ENCODE data around the gene WDR37.

Gene WDR37

DNA sequence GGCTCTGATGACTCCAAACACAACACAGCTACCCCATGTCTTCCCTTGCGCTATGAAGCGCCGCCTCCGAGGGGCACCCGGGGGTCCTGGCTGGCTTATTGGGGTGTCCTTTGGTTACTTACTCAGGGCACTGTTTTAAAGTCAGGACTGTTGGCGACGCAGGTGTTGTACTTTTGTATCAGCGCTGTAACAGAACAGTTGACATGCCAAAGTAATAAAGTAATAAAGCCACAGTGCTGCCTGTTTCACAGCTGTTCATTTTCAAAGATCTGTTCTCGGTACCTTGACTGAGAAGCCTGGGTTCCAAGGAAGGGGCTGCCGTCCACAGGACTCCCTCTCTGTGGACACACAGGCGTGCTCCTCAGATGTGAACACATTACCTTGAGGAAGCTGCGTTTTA, 64.1 kb downstream of the WDR37 start:
- no peak for DNase-seq (ENCODE audit: low read depth in 1 of 2, low spot score in 1 of 2)
- in situ Hi-C loops (cut with HindIII; ENCODE audit: low pct_unique_long_range_greater_than_20kb, low sequenced_read_pairs) = no loop called here
- TF ChIP-seq JUND (IDR thresholded peaks at IDR 0.05; ENCODE audit: low read depth) = no peak

- in situ Hi-C loops (cut with HindIII; ENCODE audit: low pct_unique_long_range_greater_than_20kb, low sequenced_read_pairs) = no loop called here
- no peak for DNase-seq (ENCODE audit: low read depth in 1 of 2, low spot score in 1 of 2)
- TF ChIP-seq JUND (IDR thresholded peaks at IDR 0.05; ENCODE audit: low read depth) = no peak
Measured at GRCh38 chr10:1120801-1121211, 64.6 kb downstream of the WDR37 start.

DNA sequence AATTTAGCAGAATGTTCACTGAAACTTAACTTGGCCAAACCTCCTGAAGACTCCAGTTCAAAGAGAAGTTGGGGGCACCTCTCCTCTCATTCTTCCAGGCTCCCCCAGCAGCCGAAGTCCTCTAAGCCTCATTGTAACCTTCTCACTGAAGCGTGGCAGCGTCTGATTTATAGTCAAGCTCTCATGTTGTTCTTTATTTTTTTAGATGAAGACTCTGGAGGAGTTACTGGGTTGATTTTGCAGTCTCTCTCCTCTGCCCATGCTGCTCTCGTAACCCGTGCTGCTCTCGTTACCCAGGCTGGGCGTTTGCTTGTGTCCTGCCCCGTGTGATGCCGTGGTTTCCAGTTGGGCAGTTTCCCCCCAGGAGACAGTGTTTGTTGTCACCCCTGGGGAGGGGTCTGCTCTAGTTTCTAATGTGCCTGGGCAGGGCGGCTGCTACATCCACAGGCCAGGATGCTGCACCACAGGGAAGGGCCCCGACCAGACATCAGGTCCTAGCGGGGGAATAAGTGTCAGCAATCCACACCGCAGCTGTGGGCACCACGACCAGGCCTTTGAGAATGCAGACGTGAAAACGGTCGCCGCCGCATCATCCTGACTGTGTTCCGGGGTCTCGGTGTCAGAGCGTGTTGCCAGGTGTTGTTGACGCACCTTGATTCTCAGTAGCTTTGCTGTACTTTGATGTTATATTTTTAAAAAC, 65.2 kb downstream of the WDR37 start:
- no peak for DNase-seq (ENCODE audit: low read depth in 1 of 2, low spot score in 1 of 2)
- in situ Hi-C loops (cut with HindIII; ENCODE audit: low pct_unique_long_range_greater_than_20kb, low sequenced_read_pairs) = no loop called here
- no peak for TF ChIP-seq JUND (IDR thresholded peaks at IDR 0.05; ENCODE audit: low read depth)

- TF ChIP-seq JUND (IDR thresholded peaks at IDR 0.05; ENCODE audit: low read depth) = no peak
- DNase-seq (ENCODE audit: low read depth in 1 of 2, low spot score in 1 of 2) = no peak
- in situ Hi-C loops (cut with HindIII; ENCODE audit: low pct_unique_long_range_greater_than_20kb, low sequenced_read_pairs) = no loop called here
Measured at GRCh38 chr10:1122349-1122748, 66.2 kb downstream of the WDR37 start.

- no peak for TF ChIP-seq JUND (IDR thresholded peaks at IDR 0.05; ENCODE audit: low read depth)
- in situ Hi-C loops (cut with HindIII; ENCODE audit: low pct_unique_long_range_greater_than_20kb, low sequenced_read_pairs) = no loop called here
- DNase-seq (ENCODE audit: low read depth in 1 of 2, low spot score in 1 of 2) = no peak
Measured at GRCh38 chr10:1123198-1123597, 67.0 kb downstream of the WDR37 start.

- in situ Hi-C loops (cut with HindIII; ENCODE audit: low pct_unique_long_range_greater_than_20kb, low sequenced_read_pairs) = no loop called here
- no peak for DNase-seq (ENCODE audit: low read depth in 1 of 2, low spot score in 1 of 2)
- TF ChIP-seq JUND (IDR thresholded peaks at IDR 0.05; ENCODE audit: low read depth) = no peak
Measured at GRCh38 chr10:1123972-1124371, 67.8 kb downstream of the WDR37 start.

DNA sequence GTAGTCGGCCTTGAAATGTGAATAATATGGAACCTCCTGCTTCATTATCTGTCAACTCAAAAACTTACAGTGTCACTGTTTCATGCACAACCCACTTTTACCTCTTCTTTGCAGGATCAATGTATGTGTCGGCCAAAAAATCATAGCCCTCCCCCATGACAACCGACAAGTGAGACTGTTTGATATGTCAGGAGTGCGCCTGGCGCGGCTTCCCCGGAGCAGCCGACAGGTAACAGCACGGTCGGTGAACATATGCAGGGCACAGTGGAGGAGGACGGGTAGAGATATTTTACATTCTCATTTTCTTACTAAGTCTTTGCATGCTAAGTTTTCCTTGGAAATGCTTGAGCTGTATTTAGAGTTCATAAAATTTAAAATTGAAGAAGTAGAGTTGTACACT, 68.6 kb downstream of the WDR37 start:
- TF ChIP-seq JUND (IDR thresholded peaks at IDR 0.05; ENCODE audit: low read depth) = no peak
- DNase-seq (ENCODE audit: low read depth in 1 of 2, low spot score in 1 of 2) = no peak
- in situ Hi-C loops (cut with HindIII; ENCODE audit: low pct_unique_long_range_greater_than_20kb, low sequenced_read_pairs) = no loop called here

DNA sequence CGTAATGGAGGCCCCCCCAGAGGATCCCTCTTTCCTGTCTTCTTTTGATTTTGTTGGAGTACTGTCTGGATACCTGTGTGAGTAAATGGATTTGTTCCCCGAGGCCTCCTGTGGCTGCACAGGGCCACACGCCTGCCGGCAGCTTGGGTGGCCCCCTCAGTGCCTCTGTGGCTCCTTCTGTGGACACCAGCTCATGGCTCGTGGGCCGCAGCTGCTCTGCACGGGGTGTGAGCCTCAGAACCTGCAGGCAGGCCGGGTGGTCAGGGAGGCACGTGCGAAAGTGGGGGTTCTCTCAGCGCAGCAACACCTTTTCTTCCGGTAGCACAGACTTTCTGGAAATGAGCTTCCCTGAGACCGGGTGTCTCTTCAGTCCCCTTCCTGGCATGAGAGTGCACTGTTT, 70.3 kb downstream of the WDR37 start:
- in situ Hi-C loops (cut with HindIII; ENCODE audit: low pct_unique_long_range_greater_than_20kb, low sequenced_read_pairs) = no loop called here
- no peak for DNase-seq (ENCODE audit: low read depth in 1 of 2, low spot score in 1 of 2)
- TF ChIP-seq JUND (IDR thresholded peaks at IDR 0.05; ENCODE audit: low read depth) = no peak

GRCh38 chr10:1127629-1128028, 71.4 kb downstream of the WDR37 start:
- TF ChIP-seq JUND (IDR thresholded peaks at IDR 0.05; ENCODE audit: low read depth) = no peak
- in situ Hi-C loops (cut with HindIII; ENCODE audit: low pct_unique_long_range_greater_than_20kb, low sequenced_read_pairs) = no loop called here
- no peak for DNase-seq (ENCODE audit: low read depth in 1 of 2, low spot score in 1 of 2)

DNA sequence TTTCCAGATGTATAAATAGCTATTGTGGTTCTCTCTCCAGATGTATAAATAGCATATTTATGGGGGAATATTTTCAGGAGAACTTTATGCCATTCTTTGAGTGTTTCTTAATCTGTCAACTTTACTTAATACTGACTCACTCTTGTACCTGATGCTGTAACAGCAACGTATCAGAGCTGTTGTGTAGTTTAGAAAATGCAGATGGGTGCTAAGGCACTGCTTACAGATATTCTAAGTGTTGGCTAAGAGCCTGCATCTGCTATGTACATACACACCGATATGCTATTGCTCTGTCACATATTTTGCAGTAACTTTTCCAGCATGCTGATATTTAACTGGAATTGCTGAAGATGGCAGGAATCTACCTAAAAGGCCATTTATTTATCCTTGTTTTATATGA, 71.9 kb downstream of the WDR37 start:
- DNase-seq (ENCODE audit: low read depth in 1 of 2, low spot score in 1 of 2) = no peak
- no peak for TF ChIP-seq JUND (IDR thresholded peaks at IDR 0.05; ENCODE audit: low read depth)
- in situ Hi-C loops (cut with HindIII; ENCODE audit: low pct_unique_long_range_greater_than_20kb, low sequenced_read_pairs) = no loop called here

DNA sequence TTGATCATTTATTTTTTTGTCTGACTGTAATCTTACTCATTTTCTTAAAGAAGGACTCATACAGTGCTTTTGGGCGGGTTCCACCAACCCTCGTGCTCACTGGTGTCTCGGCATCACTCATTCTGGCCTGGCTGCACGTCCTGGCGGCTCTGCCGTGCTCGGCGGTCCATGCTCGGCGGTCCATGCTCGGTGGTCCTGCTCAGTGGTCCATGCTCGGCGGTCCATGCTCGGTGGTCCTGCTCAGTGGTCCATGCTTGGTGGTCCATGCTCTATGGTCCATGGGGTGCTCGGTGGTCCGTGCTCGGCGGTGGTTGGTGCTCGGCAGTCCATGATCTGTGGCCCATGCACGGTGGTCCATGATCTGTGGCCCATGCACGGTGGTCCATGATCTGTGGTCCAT, 72.5 kb downstream of the WDR37 start:
- no peak for TF ChIP-seq JUND (IDR thresholded peaks at IDR 0.05; ENCODE audit: low read depth)
- in situ Hi-C loops (cut with HindIII; ENCODE audit: low pct_unique_long_range_greater_than_20kb, low sequenced_read_pairs) = no loop called here
- DNase-seq (ENCODE audit: low read depth in 1 of 2, low spot score in 1 of 2) = no peak

GRCh38 chr10:1130226-1130625, 74.0 kb downstream of the WDR37 start:
- TF ChIP-seq JUND (IDR thresholded peaks at IDR 0.05; ENCODE audit: low read depth) = no peak
- in situ Hi-C loops (cut with HindIII; ENCODE audit: low pct_unique_long_range_greater_than_20kb, low sequenced_read_pairs) = no loop called here
- no peak for DNase-seq (ENCODE audit: low read depth in 1 of 2, low spot score in 1 of 2)

DNA sequence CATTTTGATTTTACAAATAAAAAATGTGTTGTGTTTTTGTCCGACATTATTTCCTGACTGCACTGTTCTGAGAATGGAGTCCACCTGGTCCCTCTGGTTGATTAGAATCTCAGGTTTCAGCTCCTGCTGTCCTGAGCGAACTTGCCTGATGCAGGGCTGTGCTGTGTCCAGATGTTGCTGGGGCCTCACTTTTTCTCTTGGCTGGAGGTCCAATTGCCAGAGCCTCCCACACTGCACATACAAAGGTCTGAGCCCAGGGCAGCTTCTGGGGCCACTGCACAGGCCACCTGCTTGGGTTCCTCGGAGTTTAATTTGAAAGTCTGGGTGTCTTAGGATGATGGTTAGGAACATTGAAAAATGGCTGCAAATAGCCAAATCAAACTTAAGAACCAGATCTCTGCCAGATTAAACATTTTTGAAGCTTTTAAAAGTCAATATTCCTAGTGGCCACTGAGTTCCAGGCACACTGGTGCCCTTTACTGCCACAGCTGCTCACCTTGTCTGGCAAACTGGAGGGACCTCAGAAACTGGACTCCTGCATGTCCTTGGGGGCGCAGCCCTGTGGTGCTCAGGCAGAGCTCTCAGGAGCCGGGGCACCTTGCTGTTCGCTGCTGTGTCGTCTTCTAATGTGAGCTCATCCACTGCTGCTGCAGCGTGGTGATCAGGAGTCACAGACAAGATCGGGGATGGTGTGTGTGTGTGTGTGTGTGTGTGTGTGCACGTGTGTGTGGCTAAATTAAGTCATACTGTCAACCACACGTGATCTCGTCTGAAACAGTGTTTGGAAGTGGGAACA, 75.0 kb downstream of the WDR37 start:
- DNase-seq (ENCODE audit: low read depth in 1 of 2, low spot score in 1 of 2) = no peak
- in situ Hi-C loops (cut with HindIII; ENCODE audit: low pct_unique_long_range_greater_than_20kb, low sequenced_read_pairs) = no loop called here
- TF ChIP-seq JUND (IDR thresholded peaks at IDR 0.05; ENCODE audit: low read depth) = no peak
